DOHH2 (cell line): ENCODE measurements around the gene PALLD.

ENCODE experiments used
- EZH2phosphoT487 ChIP-seq: fragments of 200-600 bp; sonication (generic); IDR thresholded peaks from 2 replicates; pipeline ENCODE4 v1.6.1; 2017; ENCODE audit warnings: borderline replicate concordance, mild to moderate bottlenecking, antibody characterized with exemption, low read length, moderate library complexity, mixed read lengths
- TF ChIP-seq, protein P1 (sequence below): fragments of 200-600 bp; sonication (generic); IDR thresholded peaks from one replicate; pipeline ENCODE4 v1.5.1; 2014; ENCODE audit warnings: antibody characterized with exemption, mild to moderate bottlenecking, low read depth, low read length; ENCODE audit not compliant: poor library complexity, severe bottlenecking

DNA sequence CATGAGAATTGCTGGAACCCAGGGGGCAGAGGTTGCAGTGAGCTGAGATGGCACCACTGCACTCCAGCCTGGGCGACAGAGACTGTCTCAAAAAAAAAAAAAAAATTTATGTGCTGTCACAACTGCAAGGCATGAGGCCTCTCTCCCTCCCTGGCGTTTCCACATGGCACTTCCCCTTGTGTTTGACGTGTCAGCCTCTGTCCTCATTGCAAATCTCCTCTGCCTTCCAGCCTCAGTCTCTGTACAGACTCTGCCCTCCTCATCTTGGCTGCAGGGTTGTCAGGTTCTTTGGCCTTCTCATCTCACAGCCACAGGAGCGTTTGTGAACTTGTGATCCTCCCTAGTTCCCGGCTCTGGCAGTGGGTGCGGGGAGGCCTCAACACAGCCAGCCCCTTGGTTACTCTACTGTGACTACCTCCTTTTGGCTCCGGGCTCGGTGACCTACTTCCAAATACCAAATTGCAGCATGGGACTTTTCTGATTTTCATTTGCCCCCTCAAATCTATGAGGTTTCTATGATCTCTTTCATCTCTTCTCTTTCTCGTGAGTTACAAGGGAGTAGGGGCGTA is 263.2 kb downstream of the PALLD start:
- TF ChIP-seq, protein P1, sequence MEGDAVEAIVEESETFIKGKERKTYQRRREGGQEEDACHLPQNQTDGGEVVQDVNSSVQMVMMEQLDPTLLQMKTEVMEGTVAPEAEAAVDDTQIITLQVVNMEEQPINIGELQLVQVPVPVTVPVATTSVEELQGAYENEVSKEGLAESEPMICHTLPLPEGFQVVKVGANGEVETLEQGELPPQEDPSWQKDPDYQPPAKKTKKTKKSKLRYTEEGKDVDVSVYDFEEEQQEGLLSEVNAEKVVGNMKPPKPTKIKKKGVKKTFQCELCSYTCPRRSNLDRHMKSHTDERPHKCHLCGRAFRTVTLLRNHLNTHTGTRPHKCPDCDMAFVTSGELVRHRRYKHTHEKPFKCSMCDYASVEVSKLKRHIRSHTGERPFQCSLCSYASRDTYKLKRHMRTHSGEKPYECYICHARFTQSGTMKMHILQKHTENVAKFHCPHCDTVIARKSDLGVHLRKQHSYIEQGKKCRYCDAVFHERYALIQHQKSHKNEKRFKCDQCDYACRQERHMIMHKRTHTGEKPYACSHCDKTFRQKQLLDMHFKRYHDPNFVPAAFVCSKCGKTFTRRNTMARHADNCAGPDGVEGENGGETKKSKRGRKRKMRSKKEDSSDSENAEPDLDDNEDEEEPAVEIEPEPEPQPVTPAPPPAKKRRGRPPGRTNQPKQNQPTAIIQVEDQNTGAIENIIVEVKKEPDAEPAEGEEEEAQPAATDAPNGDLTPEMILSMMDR: no peak
- no peak for TF ChIP-seq EZH2phosphoT487
